22Rv1 (cell line): ENCODE data around the gene RSPH10B2.
"Not testable (repeated sequence)": the region's sequence is repeated elsewhere in the genome, so short reads cannot be mapped to it uniquely, and the experiment has no call there.

Experiments used
- CTCF ChIP-seq: fragments of 450-650 bp; IDR thresholded peaks from 2 replicates; pipeline ENCODE4 v1.5.1; 2017; ENCODE audit warnings: mild to moderate bottlenecking
- ZFX ChIP-seq: fragments of 450-650 bp; IDR thresholded peaks from 2 replicates; pipeline ENCODE4 v1.6.1; 2017; ENCODE audit warnings: antibody characterized with exemption, borderline replicate concordance

GRCh38 chr7:6830026-6830425, 76.1 kb downstream of the RSPH10B2 start:
- not testable (repeated sequence) for TF ChIP-seq CTCF, ZFX
